Breast epithelium (tissue), 4 donors: ENCODE data around the gene SERTM1. TPM values are rescaled to one million over a fixed set of nuclear protein-coding genes. Genes with fewer than 3 reads are reported as not detected.

Source experiments
- DNase-seq, 2 donors: peaks; one replicate each; pipeline ENCODE4 v3.0.0-alpha.2; 2019; ENCODE audit warnings: low spot score in 2 of 2
- H3K27ac ChIP-seq, 2 donors: fragments of 200-600 bp; sonication (generic) in 1 of 2; one replicate each; pipeline ENCODE4 v1.5.1; 2016 to 2019; ENCODE audit warnings: mild to moderate bottlenecking in 1 of 2
- H3K27me3 ChIP-seq, 2 donors: fragments of 200-600 bp; sonication (generic) in 1 of 2; one replicate each; pipeline versions ENCODE4 v1.5.1 to v1.6.0; 2017 to 2019; ENCODE audit warnings: control low read depth in 1 of 2, mild to moderate bottlenecking in 1 of 2
- H3K36me3 ChIP-seq: fragments of 200-600 bp; one replicate; pipeline ENCODE4 v1.5.1; 2019
- H3K4me1 ChIP-seq, 2 donors: fragments of 200-600 bp; sonication (generic); one replicate each; pipeline ENCODE4 v1.5.1; 2016 to 2019; ENCODE audit warnings: control low read depth in 1 of 2
- H3K4me3 ChIP-seq, 3 donors: fragments of 200-600 bp; sonication (generic); 1 replicate in 2 of 3; 2 replicates in 1 of 3; pipeline ENCODE4 v1.5.1; 2016 to 2019; ENCODE audit warnings: mild to moderate bottlenecking in 3 of 3, moderate library complexity in 2 of 3
- H3K9me3 ChIP-seq, 2 donors: fragments of 200-600 bp; sonication (generic) in 1 of 2; one replicate each; pipeline ENCODE4 v1.5.1; 2016 to 2019; ENCODE audit warnings: control low read depth in 1 of 2
- POLR2A ChIP-seq: fragments of 450-650 bp; IDR thresholded peaks from one replicate; pipeline ENCODE4 v1.6.1; 2016; ENCODE audit warnings: antibody characterized with exemption, mild to moderate bottlenecking, moderate library complexity
- POLR2AphosphoS5 ChIP-seq, 3 donors: sonication (generic); formaldehyde crosslinking; IDR thresholded peaks; one replicate each; pipeline ENCODE4 v1.6.1; 2017; ENCODE audit warnings: antibody characterized with exemption in 3 of 3
- intact Hi-C: fragments of 100-400 bp; cut with DNase I; formaldehyde crosslinking; loops from one replicate; pipeline ENCODE4 v1.15.1; 2023; ENCODE audit warnings: low total_unique reads
- total RNA-seq, 3 donors: library from RNA; depleted of rRNA; stranded (reverse); fragments of >200 nt; gene quantifications; one replicate each; pipeline ENCODE4 v1.1.0, GENCODE V29; 2016
- TF ChIP-seq, protein P1 (sequence below), 3 donors: fragments of 450-650 bp; IDR thresholded peaks; one replicate each; pipeline ENCODE4 v1.5.1; 2016 to 2017; ENCODE audit warnings: antibody characterized with exemption in 3 of 3, mild to moderate bottlenecking in 3 of 3, moderate library complexity in 3 of 3

The SERTM1 gene
- total RNA-seq, 3 donors from 2014 or later = 0.16 to 7.6 TPM; not detected in 1

DNA sequence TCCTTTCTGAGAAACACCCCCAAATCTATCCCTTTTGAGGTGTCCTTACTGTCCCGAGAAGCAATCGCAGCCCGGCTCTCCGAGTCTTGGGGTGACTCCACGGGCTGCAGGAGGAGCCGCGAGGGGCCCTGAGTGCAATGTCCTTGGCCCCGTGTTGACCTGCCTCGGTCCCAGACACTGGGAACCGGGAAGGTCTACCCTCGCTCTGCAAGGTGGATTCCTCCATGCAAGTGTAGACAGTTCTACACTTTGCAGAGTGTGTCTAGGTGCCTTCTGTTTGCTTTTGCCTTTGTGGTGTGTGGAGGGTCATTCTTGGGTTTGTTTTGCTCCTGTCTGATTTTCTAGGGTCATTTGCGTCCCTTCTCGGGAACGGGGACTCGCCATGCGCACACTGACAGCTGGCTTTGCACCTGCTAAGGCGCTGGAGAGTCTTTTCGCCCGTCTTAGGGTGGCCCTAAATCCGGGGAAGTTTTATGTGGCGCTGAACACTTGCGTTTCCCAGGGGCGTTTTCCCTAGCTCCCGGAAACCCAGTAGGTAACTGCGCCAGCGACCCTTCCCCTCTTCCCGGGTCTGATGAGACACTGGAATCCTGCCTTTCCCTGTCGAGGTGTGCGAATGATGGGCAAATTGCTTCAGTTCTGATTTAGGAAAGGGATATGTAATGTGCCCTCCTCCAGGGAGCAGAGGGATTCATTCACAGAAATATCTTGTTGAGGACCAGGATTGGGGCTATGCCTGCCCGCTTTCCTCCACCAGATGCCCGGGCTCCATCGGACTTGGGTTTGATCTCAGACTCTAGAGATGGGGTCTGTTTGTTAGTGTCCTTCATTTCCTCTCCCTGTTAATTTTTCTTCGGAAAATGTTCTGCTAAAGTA is 755 bp downstream of the SERTM1 start:
- Histone ChIP-seq H3K27me3 (peaks cover 0 to 33% of the 10 kb centered on the region in 2 donors), H3K27ac (no peak overlapping the region), H3K4me3 (peak overlapping the region; percentile 36 to 63 (median 49)), H3K4me1 (no peaks in the 10 kb centered on the region), H3K36me3 (no peaks in the 10 kb centered on the region), H3K9me3 (no peaks in the 10 kb centered on the region)
- TF ChIP-seq POLR2AphosphoS5 (IDR thresholded peaks at IDR 0.05) = no peak
- TF ChIP-seq, protein P1, sequence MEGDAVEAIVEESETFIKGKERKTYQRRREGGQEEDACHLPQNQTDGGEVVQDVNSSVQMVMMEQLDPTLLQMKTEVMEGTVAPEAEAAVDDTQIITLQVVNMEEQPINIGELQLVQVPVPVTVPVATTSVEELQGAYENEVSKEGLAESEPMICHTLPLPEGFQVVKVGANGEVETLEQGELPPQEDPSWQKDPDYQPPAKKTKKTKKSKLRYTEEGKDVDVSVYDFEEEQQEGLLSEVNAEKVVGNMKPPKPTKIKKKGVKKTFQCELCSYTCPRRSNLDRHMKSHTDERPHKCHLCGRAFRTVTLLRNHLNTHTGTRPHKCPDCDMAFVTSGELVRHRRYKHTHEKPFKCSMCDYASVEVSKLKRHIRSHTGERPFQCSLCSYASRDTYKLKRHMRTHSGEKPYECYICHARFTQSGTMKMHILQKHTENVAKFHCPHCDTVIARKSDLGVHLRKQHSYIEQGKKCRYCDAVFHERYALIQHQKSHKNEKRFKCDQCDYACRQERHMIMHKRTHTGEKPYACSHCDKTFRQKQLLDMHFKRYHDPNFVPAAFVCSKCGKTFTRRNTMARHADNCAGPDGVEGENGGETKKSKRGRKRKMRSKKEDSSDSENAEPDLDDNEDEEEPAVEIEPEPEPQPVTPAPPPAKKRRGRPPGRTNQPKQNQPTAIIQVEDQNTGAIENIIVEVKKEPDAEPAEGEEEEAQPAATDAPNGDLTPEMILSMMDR (IDR thresholded peaks at IDR 0.05) = no peak
- TF ChIP-seq POLR2A = no peak
- intact Hi-C loops = no loop called here
- DNase-seq = no peak

DNA sequence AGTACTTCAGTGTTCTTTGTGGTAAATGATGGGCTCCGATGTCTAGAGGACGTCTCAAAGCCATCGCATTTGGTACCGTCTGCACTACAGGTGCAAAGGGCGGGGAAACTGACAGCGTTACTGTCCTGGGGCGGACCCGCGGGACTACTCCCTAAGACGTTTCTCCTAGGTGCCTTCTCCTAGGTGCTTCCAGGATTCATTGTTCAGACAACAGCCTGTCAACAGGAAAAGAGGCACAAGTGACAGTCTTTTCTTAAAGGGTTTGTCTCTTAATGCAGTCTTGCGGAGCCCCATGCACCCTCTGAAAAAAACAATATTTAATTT is 1.4 kb downstream of the SERTM1 start:
- H3K4me3 ChIP-seq = peak overlapping the region in 1 of 3 donors; percentile 49
- DNase-seq = no peak

DNA sequence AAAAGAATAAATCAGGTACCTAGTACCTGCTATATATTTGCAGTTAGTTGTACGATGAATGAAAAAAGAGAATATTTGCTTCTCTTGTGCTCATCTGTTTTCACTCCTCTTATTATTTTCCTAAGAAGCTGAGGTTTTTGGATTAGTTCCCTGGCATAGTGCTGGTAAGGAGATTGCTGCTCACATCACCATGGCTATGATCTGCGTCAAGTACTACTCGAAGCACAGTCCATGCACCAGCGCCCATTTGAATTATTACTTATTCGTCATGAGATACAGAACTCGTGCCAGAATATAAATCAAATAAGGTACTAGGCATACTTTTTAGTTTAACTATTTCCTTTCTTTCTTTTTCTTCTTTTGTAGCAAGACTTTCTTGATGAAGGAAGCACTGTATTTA is 7.1 kb downstream of the SERTM1 start:
- intact Hi-C loops = no loop called here
- Histone ChIP-seq H3K4me1 (no peaks in the 10 kb centered on the region), H3K27ac (no peak overlapping the region), H3K36me3 (no peaks in the 10 kb centered on the region), H3K4me3 (no peak overlapping the region), H3K27me3 (peaks cover 0 to 1% of the 10 kb centered on the region in 2 donors), H3K9me3 (no peaks in the 10 kb centered on the region)
- TF ChIP-seq, protein P1 (IDR thresholded peaks at IDR 0.05) = no peak
- TF ChIP-seq POLR2AphosphoS5 (IDR thresholded peaks at IDR 0.05) (no peak), POLR2A (no peak)
- no peak for DNase-seq

More for the DNA sequence above, 1.4 kb downstream of the SERTM1 start:
- no peak for TF ChIP-seq POLR2AphosphoS5 (IDR thresholded peaks at IDR 0.05)
- intact Hi-C loops = no loop called here
- H3K36me3 ChIP-seq = no peaks in the 10 kb centered on the region
- no peaks in the 10 kb centered on the region for H3K9me3 ChIP-seq
- H3K4me1 ChIP-seq = no peaks in the 10 kb centered on the region
- H3K27me3 ChIP-seq = peaks cover 0 to 33% of the 10 kb centered on the region in 2 donors
- H3K27ac ChIP-seq = no peak overlapping the region

DNA sequence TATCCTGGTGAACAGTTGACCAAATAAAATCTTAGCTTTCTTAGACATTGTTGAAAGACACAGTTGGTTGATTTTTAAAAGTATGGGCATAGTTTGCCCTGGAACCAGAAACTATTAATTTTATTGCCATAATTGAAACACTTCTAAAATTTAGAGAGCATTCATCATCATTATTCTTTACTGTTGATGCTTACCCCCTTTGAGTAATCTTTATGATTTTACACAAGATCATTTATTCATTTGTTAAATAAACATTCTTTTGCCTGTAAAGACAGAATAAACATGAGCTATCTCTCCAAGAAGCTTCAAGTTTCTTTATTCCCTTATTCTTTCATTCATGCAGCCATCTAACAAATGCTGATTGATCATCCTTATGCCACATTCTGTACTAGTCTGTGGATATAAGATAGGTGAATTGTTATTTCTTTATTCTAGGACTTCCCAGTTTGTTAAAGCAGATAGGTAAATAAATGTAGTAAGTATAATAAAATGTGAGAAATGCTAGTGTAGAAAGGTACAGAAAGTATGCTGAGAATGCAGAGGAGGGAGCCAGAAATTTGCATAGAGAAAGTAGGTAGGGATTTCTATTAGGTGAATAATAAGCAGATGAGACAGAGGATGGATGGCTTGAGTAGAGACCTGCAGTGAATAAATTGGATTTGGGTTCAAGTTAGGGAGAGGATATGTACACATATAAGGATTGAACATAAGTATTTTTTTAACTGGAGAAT is 8.2 kb downstream of the SERTM1 start:
- Histone ChIP-seq H3K9me3 (no peaks in the 10 kb centered on the region), H3K27me3 (no peaks in the 10 kb centered on the region), H3K36me3 (no peaks in the 10 kb centered on the region), H3K27ac (no peak overlapping the region), H3K4me3 (no peak overlapping the region), H3K4me1 (no peaks in the 10 kb centered on the region)
- intact Hi-C loops = no loop called here
- TF ChIP-seq, protein P1 (IDR thresholded peaks at IDR 0.05) = no peak
- TF ChIP-seq POLR2AphosphoS5 (IDR thresholded peaks at IDR 0.05) = no peak
- TF ChIP-seq POLR2A = no peak
- no peak for DNase-seq

DNA sequence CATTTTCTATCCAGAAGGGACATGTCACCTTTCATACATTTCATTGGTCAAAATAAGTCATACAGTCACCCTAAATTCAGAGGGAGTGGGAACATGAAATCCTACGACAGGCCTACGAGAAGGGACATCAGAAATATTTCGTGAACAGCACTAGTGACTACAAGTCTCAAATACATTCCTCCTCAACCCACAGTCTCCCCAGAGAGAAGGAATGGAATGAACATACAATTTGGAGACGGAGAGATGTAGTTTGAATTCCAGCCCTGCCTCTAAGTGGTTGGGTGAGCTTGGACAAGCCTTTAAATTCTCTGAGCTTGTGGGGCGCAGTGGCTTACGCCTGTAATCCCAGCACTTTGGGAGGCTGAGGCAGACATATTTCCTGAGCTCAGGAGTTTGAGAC is 9.9 kb downstream of the SERTM1 start:
- TF ChIP-seq, protein P1 (IDR thresholded peaks at IDR 0.05) = no peak
- TF ChIP-seq POLR2AphosphoS5 (IDR thresholded peaks at IDR 0.05) (no peak), POLR2A (no peak)
- no peak for DNase-seq
- no peak overlapping the region for H3K27ac ChIP-seq
- no peak overlapping the region for H3K4me3 ChIP-seq
- intact Hi-C loops = no loop called here
- no peaks in the 10 kb centered on the region for H3K36me3 ChIP-seq
- H3K4me1 ChIP-seq = no peaks in the 10 kb centered on the region
- no peaks in the 10 kb centered on the region for H3K27me3 ChIP-seq
- no peaks in the 10 kb centered on the region for H3K9me3 ChIP-seq
